CD14-positive monocyte (primary cell): ENCODE data around the gene SMC5. TPM values are rescaled to one million over a fixed set of nuclear protein-coding genes. Genes with fewer than 3 reads are reported as not detected.

Source experiments
- DNase-seq, 3 donors: peaks; one replicate each; pipeline ENCODE4 v3.0.0-alpha.2; 2011 to 2022
- H2AFZ ChIP-seq: 2 replicates; pipeline ENCODE4 v1.6.0; 2012; ENCODE audit warnings: mild to moderate bottlenecking, low read depth, low read length, inconsistent platforms; ENCODE audit not compliant: insufficient read depth, poor library complexity, severe bottlenecking
- H3K27ac ChIP-seq, 2 donors: 1 replicate in 1 of 2; 2 replicates in 1 of 2; pipeline ENCODE4 v1.5.1; 2012 to 2013; ENCODE audit warnings: low read length in 2 of 2, control low read depth in 1 of 2, inconsistent platforms in 1 of 2, low read depth in 1 of 2, mild to moderate bottlenecking in 1 of 2
- H3K27me3 ChIP-seq, 2 donors: one replicate each; pipeline versions ENCODE4 v1.6.0 to v1.6.1; 2011 to 2013; ENCODE audit warnings: low read length in 2 of 2; ENCODE audit not compliant: control insufficient read depth in 2 of 2, insufficient read depth in 2 of 2
- H3K36me3 ChIP-seq, 2 donors: replicated peaks in 1 of 2; 1 replicate in 1 of 2; 2 replicates in 1 of 2; pipeline versions ENCODE4 v1.5.1 to v1.6.1; 2012 to 2013; ENCODE audit warnings: low read length in 2 of 2, control low read depth in 1 of 2, inconsistent platforms in 1 of 2, mild to moderate bottlenecking in 1 of 2; ENCODE audit not compliant: insufficient read depth in 2 of 2, control insufficient read depth in 1 of 2
- H3K4me1 ChIP-seq, 2 donors: 1 replicate in 1 of 2; 2 replicates in 1 of 2; pipeline versions ENCODE4 v1.5.1 to v1.6.1; 2012 to 2013; ENCODE audit warnings: low read length in 2 of 2, control low read depth in 1 of 2, inconsistent platforms in 1 of 2, mild to moderate bottlenecking in 1 of 2, moderate library complexity in 1 of 2; ENCODE audit not compliant: insufficient read depth in 2 of 2, control insufficient read depth in 1 of 2
- H3K4me2 ChIP-seq: replicated peaks from 2 replicates; pipeline ENCODE3; 2012; ENCODE audit warnings: low read length, moderate library complexity, mild to moderate bottlenecking; ENCODE audit not compliant: poor library complexity, severe bottlenecking; ENCODE audit errors: extremely low read depth
- H3K4me3 ChIP-seq, 3 experiments: fragments of 200-600 bp in 1 of 3; sonication (generic) in 1 of 3; replicated peaks in 1 of 3; 1 replicate in 2 of 3; 2 replicates in 1 of 3; pipeline ENCODE4 v1.5.1; 2011 to 2013; ENCODE audit warnings: low read length in 3 of 3, mild to moderate bottlenecking in 3 of 3, control low read depth in 2 of 3, low read depth in 2 of 3, inconsistent platforms in 1 of 3, moderate library complexity in 1 of 3
- H3K79me2 ChIP-seq: 2 replicates; pipeline ENCODE4 v1.6.0; 2012; ENCODE audit warnings: mild to moderate bottlenecking, control low read depth, inconsistent platforms, low read length, moderate library complexity; ENCODE audit not compliant: insufficient read depth
- H3K9ac ChIP-seq: 2 replicates; pipeline ENCODE4 v1.6.0; 2017; ENCODE audit warnings: low read length, mild to moderate bottlenecking; ENCODE audit not compliant: insufficient read depth, poor library complexity, severe bottlenecking
- H3K9me3 ChIP-seq, 2 donors: replicated peaks in 1 of 2; 1 replicate in 1 of 2; 2 replicates in 1 of 2; pipeline versions ENCODE4 v1.5.1 to v1.6.1; 2012 to 2013; ENCODE audit warnings: low read length in 2 of 2, control low read depth in 1 of 2; ENCODE audit not compliant: control insufficient read depth in 1 of 2, insufficient read depth in 1 of 2
- H4K20me1 ChIP-seq: 2 replicates; pipeline ENCODE4 v1.6.0; 2012; ENCODE audit warnings: mild to moderate bottlenecking, low read length, control low read depth, moderate library complexity; ENCODE audit not compliant: insufficient read depth
- H3K27ac Mint-ChIP-seq, 7 donors: one replicate each; pipeline ENCODE4 v1.8.0; 2020; ENCODE audit warnings: mild to moderate bottlenecking in 7 of 7, mixed read lengths in 7 of 7, moderate library complexity in 6 of 7, inconsistent platforms in 2 of 7
- H3K27me3 Mint-ChIP-seq, 3 donors: one replicate each; pipeline ENCODE4 v1.8.0; 2021 to 2022; ENCODE audit warnings: low read depth in 3 of 3, mild to moderate bottlenecking in 3 of 3, mixed read lengths in 3 of 3, moderate library complexity in 3 of 3, inconsistent platforms in 1 of 3
- H3K36me3 Mint-ChIP-seq, 2 donors: one replicate each; pipeline ENCODE4 v1.8.0; 2020; ENCODE audit warnings: mixed read lengths in 2 of 2, inconsistent platforms in 1 of 2, mild to moderate bottlenecking in 1 of 2
- H3K4me1 Mint-ChIP-seq: one replicate; pipeline ENCODE4 v1.8.0; 2020; ENCODE audit warnings: mild to moderate bottlenecking, mixed read lengths
- H3K4me3 Mint-ChIP-seq, 2 donors: one replicate each; pipeline ENCODE4 v1.8.0; 2020; ENCODE audit warnings: mild to moderate bottlenecking in 2 of 2, mixed read lengths in 2 of 2, moderate library complexity in 1 of 2
- H3K9me3 Mint-ChIP-seq, 7 donors: one replicate each; pipeline ENCODE4 v1.8.0; 2020 to 2022; ENCODE audit warnings: mixed read lengths in 7 of 7, mild to moderate bottlenecking in 6 of 7, moderate library complexity in 6 of 7, inconsistent platforms in 2 of 7
- WGBS: methylation state at CpG from one replicate; pipeline ENCODE4 v1.1.5; 2013; ENCODE audit warnings: missing lambda C conversion rate; ENCODE audit not compliant: insufficient coverage; 5-methylcytosine and 5-hydroxymethylcytosine counted together
- intact Hi-C, 2 donors: fragments of 100-400 bp; cut with micrococcal nuclease; formaldehyde crosslinking; loops; one replicate each; pipeline versions ENCODE4 v1.15.0 to v1.15.1; 2023
- polyA plus RNA-seq, 3 donors: library from polyadenylated mRNA; depleted of rRNA in 1 of 3; unstranded in 2 of 3; stranded (reverse) in 1 of 3; fragments of 300-500 nt in 2 of 3; fragments of >200 nt in 1 of 3; fragmentation: Illumina TruSeq in 2 of 3; gene quantifications; 1 replicate in 2 of 3; 2 replicates in 1 of 3; pipeline ENCODE4 v1.2.3, GENCODE V29; 2012 to 2021
- TF ChIP-seq, protein P1 (sequence below): fragments of 200-600 bp; IDR thresholded peaks from one replicate; pipeline ENCODE4 v1.8.0; 2022; ENCODE audit warnings: antibody characterized with exemption, mild to moderate bottlenecking

SMC5 gene
- polyA plus RNA-seq, 3 donors = 4.9 to 13.6 (median 5.1) TPM

DNA sequence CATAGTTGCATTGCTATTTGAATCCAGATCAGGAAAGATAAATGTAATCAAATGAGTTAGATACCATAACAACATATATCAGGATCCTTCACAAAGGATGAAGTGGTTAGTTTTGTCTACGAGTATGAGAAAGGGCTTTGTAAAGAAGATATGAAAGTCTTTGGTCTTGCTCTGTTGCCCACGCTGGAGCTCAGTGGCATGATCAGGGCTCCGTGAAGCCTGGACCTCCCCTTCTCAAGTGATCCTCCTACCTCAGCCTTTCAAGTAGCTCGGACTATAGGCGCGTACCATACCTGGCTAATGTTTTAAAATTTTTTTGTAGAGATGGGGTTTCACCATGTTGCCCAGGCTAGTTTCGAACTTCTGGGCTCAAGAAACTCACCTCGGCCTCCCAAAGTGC lies 1.8 kb downstream of the SMC5 start:
- no peak overlapping the region for H3K4me3 Mint-ChIP-seq
- 98% methylated on average over 4 of the region's 8 CpGs for WGBS
- Histone ChIP-seq H3K4me1 (peaks cover 25 to 34% of the 10 kb centered on the region in 2 donors), H3K4me3 (peak overlapping the region in 1 of 3 experiments; percentile 91), H3K4me2 (peak overlapping the region; percentile 13), H3K27ac (no peak overlapping the region), H3K9ac (no peak overlapping the region), H2AFZ (no peak overlapping the region), H3K9me3 (no peaks in the 10 kb centered on the region), H3K27me3 (no peaks in the 10 kb centered on the region), H3K36me3 (peaks cover 16 to 53% of the 10 kb centered on the region in 2 donors), H3K79me2 (peaks cover 63% of the 10 kb centered on the region), H4K20me1 (peaks cover 40% of the 10 kb centered on the region)
- TF ChIP-seq, protein P1, sequence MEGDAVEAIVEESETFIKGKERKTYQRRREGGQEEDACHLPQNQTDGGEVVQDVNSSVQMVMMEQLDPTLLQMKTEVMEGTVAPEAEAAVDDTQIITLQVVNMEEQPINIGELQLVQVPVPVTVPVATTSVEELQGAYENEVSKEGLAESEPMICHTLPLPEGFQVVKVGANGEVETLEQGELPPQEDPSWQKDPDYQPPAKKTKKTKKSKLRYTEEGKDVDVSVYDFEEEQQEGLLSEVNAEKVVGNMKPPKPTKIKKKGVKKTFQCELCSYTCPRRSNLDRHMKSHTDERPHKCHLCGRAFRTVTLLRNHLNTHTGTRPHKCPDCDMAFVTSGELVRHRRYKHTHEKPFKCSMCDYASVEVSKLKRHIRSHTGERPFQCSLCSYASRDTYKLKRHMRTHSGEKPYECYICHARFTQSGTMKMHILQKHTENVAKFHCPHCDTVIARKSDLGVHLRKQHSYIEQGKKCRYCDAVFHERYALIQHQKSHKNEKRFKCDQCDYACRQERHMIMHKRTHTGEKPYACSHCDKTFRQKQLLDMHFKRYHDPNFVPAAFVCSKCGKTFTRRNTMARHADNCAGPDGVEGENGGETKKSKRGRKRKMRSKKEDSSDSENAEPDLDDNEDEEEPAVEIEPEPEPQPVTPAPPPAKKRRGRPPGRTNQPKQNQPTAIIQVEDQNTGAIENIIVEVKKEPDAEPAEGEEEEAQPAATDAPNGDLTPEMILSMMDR = no peak
- intact Hi-C loops = no loop called here
- DNase-seq = no peak
- H3K27ac Mint-ChIP-seq = peak overlapping the region in 3 of 7 donors; percentile 16 to 26 (median 17)
- H3K27me3 Mint-ChIP-seq = peaks cover 0 to 3% (median 0%) of the 10 kb centered on the region in 3 donors
- peaks cover 49% of the 10 kb centered on the region for H3K4me1 Mint-ChIP-seq
- H3K36me3 Mint-ChIP-seq = peaks cover 35 to 43% of the 10 kb centered on the region in 2 donors
- peaks cover 0 to 3% (median 0%) of the 10 kb centered on the region in 7 donors for H3K9me3 Mint-ChIP-seq

DNA sequence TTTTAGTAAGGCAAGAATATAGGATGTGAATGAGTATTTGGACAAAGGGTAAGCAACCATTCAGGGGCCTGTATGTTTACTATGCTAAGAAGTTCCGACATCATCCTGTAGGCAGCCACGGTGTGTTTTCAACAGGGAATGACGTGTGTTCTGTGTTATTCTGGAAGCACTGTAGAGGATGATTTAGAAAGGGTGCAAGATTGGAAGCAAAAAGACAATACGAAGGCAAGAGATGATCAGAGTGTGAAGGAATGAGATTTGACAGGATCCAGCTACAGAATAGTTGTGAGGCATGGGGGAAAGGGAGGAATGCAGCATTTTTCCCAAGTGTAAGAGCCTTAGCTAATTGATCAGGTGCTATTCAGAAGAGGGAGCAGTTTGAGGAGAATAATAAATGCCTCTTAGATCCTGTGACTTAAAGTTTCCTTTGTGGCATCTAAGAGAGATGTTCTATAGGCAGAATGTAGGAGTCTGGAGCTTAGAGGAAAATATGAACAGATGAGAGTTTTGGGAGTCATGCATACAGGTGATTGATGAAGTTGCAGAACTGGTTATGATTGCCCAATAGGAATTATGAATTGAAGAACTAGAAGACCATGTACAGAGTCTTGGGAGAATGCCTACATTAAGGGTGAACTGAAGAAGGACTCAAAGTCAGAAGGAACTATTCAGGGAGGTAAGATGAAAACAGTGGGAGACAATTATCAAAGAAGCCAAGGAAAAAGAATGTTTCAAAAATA lies 2.5 kb downstream of the SMC5 start:
- no peak overlapping the region for H3K4me3 Mint-ChIP-seq
- TF ChIP-seq, protein P1 = no peak
- Histone ChIP-seq H3K36me3 (peaks cover 23 to 60% of the 10 kb centered on the region in 2 donors), H2AFZ (no peak overlapping the region), H3K4me3 (no peak overlapping the region), H3K9me3 (no peaks in the 10 kb centered on the region), H3K79me2 (peaks cover 69% of the 10 kb centered on the region), H3K9ac (no peak overlapping the region), H4K20me1 (peaks cover 40% of the 10 kb centered on the region), H3K4me1 (peaks cover 25 to 34% of the 10 kb centered on the region in 2 donors), H3K27me3 (no peaks in the 10 kb centered on the region), H3K4me2 (no peak overlapping the region), H3K27ac (no peak overlapping the region)
- intact Hi-C loops = no loop called here
- peaks cover 47% of the 10 kb centered on the region for H3K4me1 Mint-ChIP-seq
- H3K36me3 Mint-ChIP-seq = peaks cover 41 to 50% of the 10 kb centered on the region in 2 donors
- H3K27me3 Mint-ChIP-seq = peaks cover 0 to 2% (median 0%) of the 10 kb centered on the region in 3 donors
- DNase-seq = no peak
- 91% methylated on average over 4 of the region's 4 CpGs for WGBS
- H3K9me3 Mint-ChIP-seq = peaks cover 0 to 3% (median 0%) of the 10 kb centered on the region in 7 donors
- H3K27ac Mint-ChIP-seq = peak overlapping the region in 2 of 7 donors; percentile 26 to 33
